HG03378 (cell line): ENCODE measurements around the gene STAT3.

Experiments used
- ATAC-seq: cut with Tn5 transposase; IDR thresholded peaks from one replicate; pipeline ENCODE4 v1.9.1; 2021; ENCODE audit warnings: mild to moderate bottlenecking, moderate library complexity; ENCODE audit not compliant: unreplicated experiment

STAT3 gene

DNA sequence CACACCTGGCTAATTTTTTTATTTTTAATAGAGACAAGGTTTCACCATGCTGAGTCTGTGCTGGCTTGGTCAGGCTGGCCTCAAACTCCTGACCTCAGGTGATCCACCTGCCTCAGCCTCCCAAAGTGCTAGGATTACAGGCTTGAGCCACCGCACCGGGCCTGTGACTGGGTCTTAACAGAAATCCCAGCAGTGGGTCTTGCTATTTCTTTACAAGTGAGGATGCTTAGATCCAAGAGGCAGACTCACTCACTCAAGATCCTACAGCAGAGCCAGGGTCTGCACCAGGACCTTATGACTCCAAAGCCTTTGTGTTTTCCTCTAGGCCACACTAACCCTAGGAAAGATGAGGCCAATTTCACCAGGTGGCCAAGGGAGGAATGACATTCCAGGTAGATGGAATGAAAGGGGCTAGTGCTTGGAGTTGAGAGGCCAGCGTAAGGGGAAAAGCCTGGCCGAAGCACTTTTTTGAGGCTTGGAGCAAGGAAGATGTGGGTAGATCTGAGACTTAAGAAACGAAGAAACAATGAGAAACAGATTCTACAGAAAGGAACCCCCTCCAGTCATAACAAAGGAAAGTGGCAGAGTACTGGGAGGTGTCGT is 105.7 kb downstream of the STAT3 start:
- ATAC-seq: no peak

DNA sequence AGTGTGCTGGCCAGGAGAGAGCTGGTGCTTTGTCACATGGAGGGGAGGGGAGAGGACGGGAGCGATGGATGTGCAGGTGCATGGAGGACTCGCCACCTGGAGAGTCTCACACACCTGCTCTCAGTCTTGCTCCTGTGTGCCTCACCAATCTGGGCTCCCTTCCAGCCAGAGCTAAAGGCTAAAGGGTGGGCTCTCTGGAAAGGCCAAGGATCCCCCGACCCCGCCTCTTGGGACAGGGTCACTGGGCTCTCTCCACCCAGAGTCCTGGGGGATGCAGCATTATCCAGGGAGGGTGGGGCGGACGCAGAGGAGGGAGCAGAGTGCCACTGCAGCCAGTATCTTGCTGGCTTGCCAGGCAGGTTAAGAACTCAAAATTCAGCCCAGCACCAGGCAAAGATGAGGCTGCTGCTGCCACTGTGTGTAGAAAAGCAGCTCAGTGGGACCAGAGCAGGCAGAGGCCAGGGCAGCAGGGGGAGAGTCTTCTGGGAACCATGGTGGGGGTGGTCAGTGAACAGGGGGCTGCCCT is 106.6 kb downstream of the STAT3 start:
- ATAC-seq: no peak

DNA sequence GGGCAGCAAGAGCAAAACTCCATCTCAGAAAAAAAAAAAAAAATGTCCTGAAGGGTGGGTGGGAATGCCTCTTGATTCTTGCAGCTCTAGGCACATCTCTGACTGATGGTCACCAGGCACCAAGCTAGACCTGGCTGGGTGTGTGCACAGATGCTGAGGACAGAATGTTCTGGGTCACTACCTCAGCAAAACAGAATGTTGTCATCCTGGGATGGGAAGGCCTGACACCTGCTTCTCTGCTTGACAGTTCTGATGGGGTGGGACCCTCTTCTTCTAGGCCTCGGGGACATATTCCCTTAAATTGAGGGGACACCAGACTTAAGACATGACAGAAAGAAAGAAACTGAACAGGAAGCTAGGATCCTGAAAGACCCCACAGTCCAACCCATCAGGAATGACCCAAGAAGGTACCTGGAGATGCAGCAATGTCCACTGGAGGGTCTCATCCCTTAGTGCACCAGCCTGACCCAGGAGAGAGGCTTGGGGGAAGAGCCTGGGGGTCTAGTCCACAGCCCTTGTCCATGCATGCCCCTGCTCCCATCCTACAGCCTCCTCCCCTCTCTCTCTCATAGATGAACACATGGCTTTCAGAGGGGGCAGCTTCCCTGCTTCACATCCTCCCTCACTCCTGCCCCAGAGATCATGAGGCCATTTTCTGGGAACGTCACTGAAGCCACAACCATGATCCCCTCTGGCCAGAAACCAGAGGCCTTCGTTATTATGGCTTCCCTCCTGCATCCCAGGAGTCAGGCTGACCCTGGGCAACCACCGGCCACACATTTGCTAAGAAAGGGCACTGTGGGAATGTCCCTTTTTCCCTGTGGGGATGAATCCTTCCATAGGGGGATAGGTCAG is 108.2 kb downstream of the STAT3 start:
- no peak for ATAC-seq

DNA sequence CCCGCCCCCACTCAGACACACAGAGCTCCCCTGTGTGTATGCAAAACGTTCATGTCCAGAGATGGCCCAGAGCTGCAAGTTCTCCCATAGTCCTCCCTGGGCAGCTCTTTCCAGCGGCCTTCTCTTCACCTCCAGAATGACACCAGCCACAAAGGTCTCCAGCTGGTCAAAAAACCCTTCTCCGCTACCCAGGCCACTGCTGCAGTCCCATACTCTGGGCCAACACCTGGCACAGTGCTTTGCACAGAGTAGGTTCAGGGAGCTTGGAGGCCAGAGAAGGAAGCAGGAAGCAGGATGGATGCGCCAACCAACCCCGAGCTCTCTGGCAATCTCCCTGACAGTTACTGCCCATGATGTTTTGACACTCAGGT is 110.9 kb downstream of the STAT3 start:
- ATAC-seq: no peak

DNA sequence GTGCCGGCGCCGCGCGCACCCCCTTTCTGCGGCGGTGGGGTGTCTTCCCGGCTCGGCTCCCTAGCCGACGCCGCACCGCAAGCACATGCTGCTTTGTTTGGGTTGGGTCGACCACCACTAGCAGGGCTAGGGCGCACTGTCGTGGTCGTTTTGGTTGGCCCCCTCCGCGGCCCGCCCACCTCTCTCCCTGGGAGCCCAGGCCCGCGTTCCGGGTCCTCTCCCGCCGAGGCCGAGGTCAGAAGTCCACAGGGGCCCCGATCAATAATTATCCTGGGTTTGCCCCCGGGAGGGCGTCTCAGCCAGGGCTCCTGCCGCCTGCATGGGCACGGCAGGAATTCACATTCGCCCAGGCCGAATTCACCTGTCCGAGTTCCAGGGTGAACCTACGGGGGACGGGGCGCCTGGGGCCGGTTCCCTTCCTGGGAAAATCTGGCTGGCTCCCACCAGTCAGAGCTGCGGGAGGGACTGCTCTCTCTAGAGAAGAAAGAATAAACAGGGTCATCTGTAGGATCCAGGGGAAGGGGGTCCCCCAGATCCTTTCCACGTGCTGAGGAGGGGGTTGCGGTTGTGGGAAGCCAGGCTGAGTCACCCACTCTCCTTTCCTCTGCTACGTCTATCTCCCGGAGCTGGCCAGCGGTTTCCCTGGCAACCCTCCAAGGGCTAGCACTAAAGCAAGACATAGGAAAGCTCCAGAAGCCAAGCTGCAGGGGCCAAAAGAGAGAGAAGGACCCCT is 111.5 kb downstream of the STAT3 start:
- ATAC-seq: no peak

DNA sequence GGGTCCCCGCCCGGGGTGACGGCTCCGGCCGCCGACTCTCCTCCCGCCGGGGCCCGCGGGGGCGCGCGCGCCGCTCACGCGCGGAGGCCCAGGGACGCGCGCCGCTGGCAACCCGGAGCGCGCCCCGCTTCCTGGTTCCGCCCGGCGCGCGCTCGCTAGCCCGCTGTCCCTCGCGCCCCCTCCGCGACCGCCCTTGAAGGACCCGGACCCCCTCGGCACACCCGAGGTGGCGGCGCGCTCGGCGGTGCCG is 112.0 kb downstream of the STAT3 start, which contains the start of gene STAT5B:
STAT5B (minus strand) TSS at position 33 of the 250 bp plus-strand sequence. CDS start 44,264 bp downstream, outside the sequence.
- no peak for ATAC-seq

DNA sequence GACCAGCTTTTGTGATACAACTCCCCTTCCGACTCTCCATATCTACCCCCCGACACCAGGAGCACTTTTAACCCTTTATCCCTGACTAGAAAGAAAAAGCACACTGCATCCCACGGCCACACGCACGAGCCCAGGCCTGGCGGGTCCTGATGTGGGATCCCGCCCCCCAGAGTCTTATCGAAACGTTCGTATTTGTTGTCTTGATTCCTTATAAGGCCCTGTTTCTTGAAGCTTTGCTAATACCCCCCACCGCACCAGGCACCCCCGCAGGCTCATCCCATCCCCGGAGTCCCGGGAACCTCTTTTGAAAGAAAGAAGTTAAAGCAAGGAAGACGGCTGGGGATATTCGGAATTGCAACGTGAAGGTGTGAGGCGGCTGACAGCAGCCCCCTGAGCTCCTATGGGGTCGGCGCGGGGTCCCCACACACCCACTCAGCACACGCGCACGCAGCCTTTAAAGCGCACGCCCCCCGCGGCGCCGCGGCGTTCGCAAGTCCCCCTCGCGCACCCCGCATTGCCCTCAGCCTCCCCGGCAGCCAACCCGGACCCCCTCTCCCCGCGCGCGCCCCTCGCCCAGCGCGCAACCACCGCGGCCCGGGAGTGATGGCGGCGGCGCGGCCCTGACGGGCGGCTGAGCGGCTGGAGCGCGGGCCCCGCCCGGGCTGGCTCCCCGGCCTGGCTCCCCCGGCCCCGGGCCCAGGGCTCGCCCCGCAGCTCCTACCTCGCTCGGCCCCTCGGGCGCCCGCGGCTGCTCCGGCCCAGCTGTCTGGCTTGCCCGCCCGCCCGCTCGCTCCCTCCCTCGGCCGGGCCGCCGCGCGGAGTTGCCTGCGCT is 112.5 kb downstream of the STAT3 start:
- no peak for ATAC-seq

DNA sequence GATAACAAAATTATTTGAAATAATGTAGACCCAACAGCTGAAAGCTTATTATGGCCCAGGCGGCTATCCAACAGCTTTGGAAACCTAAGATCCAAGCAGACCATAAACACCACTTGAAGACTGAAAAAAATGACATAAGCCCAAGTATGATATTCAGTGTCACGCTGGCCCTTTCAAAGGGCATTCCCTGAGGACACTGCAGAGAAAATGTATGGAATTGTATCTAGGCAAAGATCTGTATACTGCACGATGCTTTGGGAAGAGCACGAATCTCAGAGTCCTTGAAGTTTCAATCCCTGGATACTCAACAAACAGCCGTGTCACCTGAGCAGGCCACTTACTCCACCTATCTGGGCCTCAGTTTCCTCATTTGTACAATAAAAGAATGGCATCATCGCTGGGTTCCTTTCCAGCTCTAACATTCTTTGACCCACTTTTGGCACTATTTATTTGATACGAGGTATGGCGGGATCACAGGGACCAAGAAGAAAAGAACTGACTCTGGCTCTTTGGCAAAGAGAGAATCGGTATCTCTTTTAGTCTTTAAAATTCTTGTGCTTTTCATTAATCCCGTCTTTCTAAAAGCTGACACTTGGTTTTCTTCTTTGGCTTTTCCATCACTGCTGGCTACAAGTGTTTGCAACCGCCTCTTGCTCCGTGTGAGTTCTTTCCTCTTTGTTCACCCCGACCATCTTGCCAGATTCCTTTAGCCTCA is 113.3 kb downstream of the STAT3 start:
- ATAC-seq: no peak

DNA sequence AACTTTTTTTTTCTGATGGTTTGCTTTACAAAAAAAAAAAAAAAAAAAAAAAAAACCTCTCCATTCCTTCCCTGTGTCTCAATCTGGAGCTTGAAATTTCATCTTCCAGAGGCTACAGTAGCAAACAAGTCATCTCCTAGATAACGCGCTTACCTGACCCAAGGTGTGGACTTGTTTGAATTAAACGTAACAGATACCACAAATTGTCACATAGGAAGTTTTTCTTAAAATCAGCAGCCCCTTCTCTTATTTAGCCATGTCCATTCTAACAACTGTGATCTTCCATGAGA is 114.0 kb downstream of the STAT3 start:
- no peak for ATAC-seq

DNA sequence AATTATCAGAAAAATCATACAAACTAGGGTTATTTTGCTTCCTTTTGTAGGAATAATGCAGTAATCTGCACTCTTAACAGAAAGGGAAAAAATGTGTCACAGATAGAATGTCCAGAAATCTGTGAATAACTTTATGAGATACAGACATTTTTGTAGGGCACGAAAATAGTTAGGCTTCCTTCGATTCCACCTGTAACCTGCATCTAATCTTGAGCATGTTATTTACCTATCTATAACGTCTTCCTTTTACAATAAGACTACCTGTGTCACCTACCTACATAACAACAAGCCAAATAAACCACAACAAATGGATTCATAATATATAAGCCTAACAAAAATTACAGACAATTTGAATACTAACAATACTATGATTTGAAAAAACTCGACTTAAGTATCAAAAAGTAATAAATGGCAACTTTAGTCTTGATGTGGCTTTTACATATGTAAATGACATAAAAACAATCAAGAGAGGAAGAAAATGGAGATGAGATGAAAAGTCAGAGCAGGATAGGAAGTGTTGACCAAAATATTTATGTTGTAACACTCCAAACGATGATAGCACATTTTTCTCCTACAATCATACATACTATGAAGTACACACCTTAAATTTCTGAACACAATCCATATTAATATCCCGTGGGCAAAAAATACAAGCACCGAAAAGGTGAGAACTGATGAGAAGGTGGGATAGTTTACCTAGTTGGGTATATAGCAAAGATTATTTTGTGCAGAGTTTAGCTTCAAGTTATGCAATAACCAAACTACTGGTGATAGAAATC is 114.6 kb downstream of the STAT3 start:
- ATAC-seq: no peak

DNA sequence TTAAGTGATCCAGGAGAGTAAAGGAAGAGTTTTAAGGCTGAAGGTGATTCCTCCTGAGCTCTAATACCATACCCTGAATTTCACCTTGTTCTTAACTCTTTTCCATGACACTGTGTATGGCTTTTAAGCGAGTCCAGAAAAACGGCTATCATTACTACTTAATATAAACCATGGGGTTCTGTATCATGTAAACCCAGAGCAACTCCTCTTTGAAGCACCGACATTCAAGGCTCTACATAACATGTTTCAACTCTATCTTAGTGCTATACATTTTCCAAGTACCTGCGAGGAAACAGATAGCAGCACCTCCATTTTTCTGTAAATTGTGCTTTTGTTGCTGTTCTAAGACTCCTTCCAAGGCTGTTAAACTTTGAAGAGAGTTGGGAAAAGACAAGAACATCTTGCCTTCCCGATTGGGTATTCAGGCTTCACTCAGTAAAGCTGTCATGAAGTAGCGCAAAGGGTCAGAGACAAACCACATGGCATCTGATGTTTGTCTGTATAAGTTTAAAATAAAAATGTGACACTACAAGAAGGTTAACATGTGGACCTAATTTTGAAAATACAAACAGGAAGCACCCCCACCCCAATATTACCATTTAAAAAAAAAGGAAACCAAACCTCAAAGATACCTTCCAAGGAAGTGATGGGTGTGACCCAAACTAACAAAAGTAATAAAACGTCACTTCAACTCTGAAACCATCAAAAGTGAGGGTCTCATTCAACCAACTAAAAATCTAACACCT is 115.9 kb downstream of the STAT3 start:
- no peak for ATAC-seq

DNA sequence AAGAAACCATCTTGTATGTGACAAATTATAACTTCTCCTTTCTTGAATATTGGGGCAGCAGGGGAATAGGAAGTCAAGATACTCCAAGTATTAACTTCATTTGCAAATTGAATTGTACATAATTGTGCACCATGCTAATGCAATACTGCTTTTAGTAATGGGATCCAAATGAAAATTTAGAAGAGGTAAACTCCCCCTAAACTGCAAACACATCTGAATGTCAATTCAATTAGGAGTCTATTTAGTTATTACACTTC is 116.5 kb downstream of the STAT3 start:
- ATAC-seq: no peak

DNA sequence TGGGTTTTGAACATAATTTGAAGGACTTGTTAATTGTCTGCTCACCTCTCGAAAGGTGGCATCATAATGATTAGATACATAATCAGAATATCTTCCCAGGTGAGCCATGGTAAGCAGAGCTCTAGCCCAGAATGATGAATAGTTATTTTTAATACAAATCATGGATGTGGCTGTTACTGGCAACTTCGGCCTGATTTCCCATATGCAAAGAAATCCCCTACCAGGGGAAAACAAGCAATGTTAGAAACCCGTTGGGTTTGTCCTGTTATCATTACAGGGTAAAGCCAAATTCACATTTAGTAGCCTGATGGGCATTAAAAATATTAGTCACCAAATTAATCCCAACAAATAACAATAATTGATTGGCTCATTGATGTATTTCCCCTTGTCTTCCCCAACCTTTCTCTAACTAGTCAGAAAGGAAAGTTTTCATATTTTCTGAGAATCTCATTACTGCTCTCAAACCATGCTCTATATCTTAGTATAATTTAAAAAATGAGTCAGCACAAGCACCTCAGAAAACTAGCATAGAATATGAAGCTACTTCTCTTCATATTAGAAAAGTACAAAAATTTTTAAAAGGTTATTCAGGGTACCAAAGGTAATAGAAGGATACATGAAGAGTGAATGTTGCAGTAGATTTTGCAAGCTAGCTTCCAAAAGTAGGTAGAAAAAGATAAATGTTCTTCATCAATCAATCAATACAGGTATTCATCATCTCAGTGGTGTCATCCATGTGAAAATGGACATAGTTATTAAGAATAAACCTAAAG is 117.0 kb downstream of the STAT3 start:
- no peak for ATAC-seq

DNA sequence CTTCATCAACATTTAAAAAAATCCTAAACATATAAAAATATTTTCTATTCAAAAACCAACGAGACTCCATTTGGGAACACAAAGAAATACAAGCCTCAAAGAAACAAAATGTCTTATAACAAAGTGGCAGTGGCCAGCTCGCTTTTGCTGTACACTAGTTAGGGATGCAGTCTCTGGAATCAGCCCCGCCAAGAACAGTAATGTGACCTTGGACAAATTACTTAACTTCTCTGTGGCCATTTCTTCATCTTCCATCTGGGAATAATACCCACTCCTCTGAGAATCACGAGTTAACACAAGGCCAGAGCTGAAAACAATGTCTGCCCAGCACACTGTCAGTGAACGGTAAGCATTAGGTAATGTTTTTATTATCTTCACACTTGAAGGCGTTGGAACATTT is 117.6 kb downstream of the STAT3 start:
- no peak for ATAC-seq

DNA sequence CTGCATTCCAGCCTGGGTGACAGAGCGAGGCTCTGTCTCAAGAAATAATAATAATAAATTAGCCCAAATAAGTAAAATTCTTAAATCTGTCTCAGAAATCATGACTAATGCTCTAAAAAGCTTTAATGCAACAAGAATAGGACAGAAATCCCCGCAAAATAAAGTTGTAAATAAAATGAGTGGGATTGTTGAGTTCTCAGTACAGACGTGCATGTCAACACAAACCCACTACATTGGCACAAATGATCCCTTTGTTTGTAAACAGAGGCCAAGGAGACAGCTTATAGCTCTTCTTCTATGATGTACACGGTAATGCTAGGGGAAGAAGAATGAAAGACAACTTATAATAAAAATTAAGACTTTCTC is 118.1 kb downstream of the STAT3 start:
- no peak for ATAC-seq

DNA sequence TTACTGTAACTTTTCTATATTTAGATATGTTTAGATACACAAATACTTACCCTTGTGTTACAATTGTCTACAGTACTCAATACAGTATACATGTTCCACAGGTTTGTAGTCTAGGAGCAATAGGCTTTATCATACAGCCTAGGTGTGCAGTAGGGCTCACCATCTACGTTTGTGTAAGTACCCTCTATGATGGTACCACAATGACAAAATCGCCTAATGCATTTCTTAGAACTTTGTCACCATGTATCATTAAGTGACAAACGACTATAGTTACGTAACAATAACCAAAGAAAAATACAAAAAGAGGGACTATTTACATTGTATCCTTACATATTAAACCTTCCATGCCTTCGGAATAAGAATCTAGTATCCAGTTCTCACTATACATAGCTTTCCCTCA is 120.0 kb downstream of the STAT3 start:
- no peak for ATAC-seq

DNA sequence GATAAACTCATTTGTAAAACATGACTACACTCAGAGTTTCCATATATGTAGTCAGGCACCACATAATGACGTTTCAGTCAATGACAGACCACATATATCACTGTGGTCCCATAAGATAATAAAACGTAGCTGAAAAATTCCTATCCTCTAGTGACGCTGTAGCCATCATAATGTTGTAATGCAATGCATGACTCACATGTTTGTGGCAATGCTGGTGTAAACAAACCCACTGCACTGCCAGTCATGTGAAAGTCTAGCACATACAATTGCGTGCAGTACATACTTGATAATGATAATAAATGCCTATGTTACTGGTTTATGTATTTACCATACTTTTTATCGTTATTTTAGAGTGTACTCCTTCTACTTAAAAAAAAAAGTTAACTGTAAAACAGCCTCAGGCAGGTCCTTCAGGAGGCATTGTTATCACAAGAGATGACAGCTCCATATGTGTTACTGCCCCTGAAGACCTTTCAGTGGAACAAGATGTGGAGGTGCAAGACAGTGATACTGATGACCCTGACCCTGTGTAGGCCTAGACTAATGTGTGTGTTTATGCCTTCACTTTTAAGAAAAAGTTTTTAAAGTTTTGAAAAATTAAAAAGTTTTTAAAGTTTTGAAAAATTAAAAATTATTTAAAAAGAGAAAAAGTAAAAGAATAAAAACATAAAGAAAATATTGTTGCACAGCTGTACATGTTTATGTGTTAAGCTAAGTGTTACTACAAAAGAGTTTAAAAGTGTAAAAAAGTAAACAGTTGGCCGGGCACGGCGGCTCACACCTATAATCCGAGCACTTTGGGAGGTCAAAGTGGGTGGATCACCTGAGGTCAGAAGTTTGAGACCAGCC is 121.1 kb downstream of the STAT3 start:
- no peak for ATAC-seq

DNA sequence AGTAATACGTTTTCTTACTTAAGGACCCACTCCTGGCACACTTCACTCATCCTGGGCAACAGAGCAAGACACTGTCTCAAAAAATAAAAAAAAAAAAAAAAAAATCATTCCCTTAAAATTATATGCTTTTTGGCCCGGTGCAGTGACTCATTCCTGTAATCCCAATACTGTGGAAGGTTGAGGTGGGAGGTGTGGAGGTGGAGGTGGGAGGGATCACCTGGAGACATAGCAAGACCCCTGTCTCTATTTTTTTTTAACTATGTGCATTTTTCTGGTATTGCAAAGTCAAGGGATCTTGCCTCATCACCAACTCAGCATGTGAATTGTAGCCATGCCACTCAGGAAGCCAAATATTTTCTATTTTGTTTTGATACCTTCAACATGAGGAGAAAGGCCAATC is 121.8 kb downstream of the STAT3 start:
- ATAC-seq: no peak
